Uterus (tissue), 4 donors: ENCODE results near the gene SLC4A4. TPM values are rescaled to one million over a fixed set of nuclear protein-coding genes. Genes with fewer than 3 reads are reported as not detected.

Source experiments
- DNase-seq, 2 donors: peaks; one replicate each; pipeline ENCODE4 v3.0.0-alpha.2; 2019 to 2020
- H3K27ac ChIP-seq, 2 donors: fragments of 200-600 bp; sonication (generic); 1 replicate in 1 of 2; 2 replicates in 1 of 2; pipeline ENCODE4 v1.5.1; 2016 to 2018
- H3K27me3 ChIP-seq, 2 donors: fragments of 200-600 bp; sonication (generic); one replicate each; pipeline ENCODE4 v1.5.1; 2018 to 2019; ENCODE audit warnings: control low read depth in 1 of 2
- H3K36me3 ChIP-seq, 2 donors: fragments of 200-600 bp; sonication (generic); one replicate each; pipeline ENCODE4 v1.5.1; 2019; ENCODE audit warnings: control low read depth in 1 of 2
- H3K4me1 ChIP-seq, 2 donors: fragments of 200-600 bp; sonication (generic); one replicate each; pipeline ENCODE4 v1.5.1; 2018 to 2019; ENCODE audit warnings: control low read depth in 1 of 2
- H3K4me3 ChIP-seq, 2 donors: fragments of 200-600 bp; sonication (generic); 1 replicate in 1 of 2; 2 replicates in 1 of 2; pipeline ENCODE4 v1.5.1; 2018 to 2019; ENCODE audit warnings: mild to moderate bottlenecking in 1 of 2
- H3K9me3 ChIP-seq, 2 donors: fragments of 200-600 bp; sonication (generic); one replicate each; pipeline ENCODE4 v1.5.1; 2019; ENCODE audit warnings: control low read depth in 1 of 2
- CTCF ChIP-seq, 4 experiments: fragments of 200-600 bp in 2 of 4; fragments of 450-650 bp in 2 of 4; sonication (generic) in 2 of 4; IDR thresholded peaks; one replicate each; pipeline ENCODE4 v1.5.1; 2016 to 2019; ENCODE audit warnings: antibody characterized with exemption in 4 of 4, mild to moderate bottlenecking in 2 of 4, moderate library complexity in 1 of 4
- POLR2A ChIP-seq, 2 donors: fragments of 450-650 bp; IDR thresholded peaks; one replicate each; pipeline ENCODE4 v1.6.1; 2016; ENCODE audit warnings: antibody characterized with exemption in 2 of 2, mild to moderate bottlenecking in 1 of 2, moderate library complexity in 1 of 2
- intact Hi-C: fragments of 100-400 bp; cut with DNase I; formaldehyde crosslinking; loops from one replicate; pipeline ENCODE4 v1.15.1; 2023; ENCODE audit warnings: low total_unique reads
- total RNA-seq, 4 donors: library from RNA; depleted of rRNA in 3 of 4; stranded (reverse); fragments of >200 nt in 3 of 4; gene quantifications; one replicate each; pipeline versions ENCODE4 v1.1.0 to v1.2.4, GENCODE V29; 2014 to 2023
- donor health status: DM: yes; HTN: yes; CAD: no.

Gene SLC4A4
- total RNA-seq, 4 donors from 2014 or later = 0.29 to 9.0 (median 0.87) TPM

- Histone ChIP-seq H3K4me3 (no peak overlapping the region), H3K27me3 (no peaks in the 10 kb centered on the region), H3K36me3 (no peaks in the 10 kb centered on the region), H3K4me1 (no peaks in the 10 kb centered on the region), H3K9me3 (no peaks in the 10 kb centered on the region), H3K27ac (no peak overlapping the region)
- intact Hi-C loops = no loop called here
- TF ChIP-seq CTCF (IDR thresholded peaks at IDR 0.05) (no peak), POLR2A (IDR thresholded peaks at IDR 0.05) (no peak)
- DNase-seq = no peak
Observed at GRCh38 chr4:71355045-71355444, 16.2 kb downstream of the SLC4A4 start.

- H3K9me3 ChIP-seq = no peaks in the 10 kb centered on the region
- no peak overlapping the region for H3K27ac ChIP-seq
- no peaks in the 10 kb centered on the region for H3K4me1 ChIP-seq
- no peak for TF ChIP-seq POLR2A (IDR thresholded peaks at IDR 0.05)
- TF ChIP-seq CTCF (IDR thresholded peaks at IDR 0.05) = no peak
- no peak for DNase-seq
- intact Hi-C loops = no loop called here
- H3K27me3 ChIP-seq = no peaks in the 10 kb centered on the region
- H3K4me3 ChIP-seq = no peak overlapping the region
- H3K36me3 ChIP-seq = no peaks in the 10 kb centered on the region
Observed at GRCh38 chr4:71355971-71356370, 17.2 kb downstream of the SLC4A4 start.

- Histone ChIP-seq H3K27me3 (no peaks in the 10 kb centered on the region), H3K36me3 (no peaks in the 10 kb centered on the region), H3K27ac (no peak overlapping the region), H3K4me1 (no peaks in the 10 kb centered on the region), H3K9me3 (no peaks in the 10 kb centered on the region), H3K4me3 (no peak overlapping the region)
- intact Hi-C loops = no loop called here
- TF ChIP-seq CTCF (IDR thresholded peaks at IDR 0.05) (no peak), POLR2A (IDR thresholded peaks at IDR 0.05) (no peak)
- DNase-seq = no peak
Observed at GRCh38 chr4:71356924-71357663, 18.3 kb downstream of the SLC4A4 start.

GRCh38 chr4:71360844-71361243 is 22.0 kb downstream of the SLC4A4 start:
- no peaks in the 10 kb centered on the region for H3K4me1 ChIP-seq
- no peaks in the 10 kb centered on the region for H3K36me3 ChIP-seq
- no peak overlapping the region for H3K4me3 ChIP-seq
- DNase-seq = no peak
- no peaks in the 10 kb centered on the region for H3K9me3 ChIP-seq
- H3K27ac ChIP-seq = no peak overlapping the region
- intact Hi-C loops = no loop called here
- TF ChIP-seq CTCF (IDR thresholded peaks at IDR 0.05) = no peak
- no peak for TF ChIP-seq POLR2A (IDR thresholded peaks at IDR 0.05)
- H3K27me3 ChIP-seq = no peaks in the 10 kb centered on the region

- H3K4me3 ChIP-seq = no peak overlapping the region
- no peak overlapping the region for H3K27ac ChIP-seq
- H3K27me3 ChIP-seq = no peaks in the 10 kb centered on the region
- no peaks in the 10 kb centered on the region for H3K36me3 ChIP-seq
- no peaks in the 10 kb centered on the region for H3K4me1 ChIP-seq
- DNase-seq = no peak
- intact Hi-C loops = no loop called here
- TF ChIP-seq POLR2A (IDR thresholded peaks at IDR 0.05) = no peak
- TF ChIP-seq CTCF (IDR thresholded peaks at IDR 0.05) = no peak
- H3K9me3 ChIP-seq = no peaks in the 10 kb centered on the region
Observed at GRCh38 chr4:71361476-71361875, 22.7 kb downstream of the SLC4A4 start.
